ENCODE data around the gene TCF7L1. TPM values are rescaled to one million over a fixed set of nuclear protein-coding genes. Genes with fewer than 3 reads are reported as not detected.
"Not testable (repeated sequence)": the region's sequence is repeated elsewhere in the genome, so short reads cannot be mapped to it uniquely, and the experiment has no call there.

TCF7L1 gene
- total RNA-seq, 1 donor from 2014 or later = 1.4 TPM

- no peak for DNase-seq (ENCODE audit: low read depth)
- no peak for TF ChIP-seq CTCF (conservative IDR thresholded peaks at IDR 0.05; ENCODE audit: low read depth, low read length)
- no peak overlapping the region for H3K4me3 ChIP-seq (ENCODE audit: low read depth, low read length)
These were observed 177.1 kb downstream of the TCF7L1 start for GRCh38 chr2:85310330-85310729.

- no peak overlapping the region for H3K4me3 ChIP-seq (ENCODE audit: low read depth, low read length)
- DNase-seq (ENCODE audit: low read depth) = no peak
- TF ChIP-seq CTCF (conservative IDR thresholded peaks at IDR 0.05; ENCODE audit: low read depth, low read length) = no peak
These were observed 179.2 kb downstream of the TCF7L1 start for GRCh38 chr2:85312404-85312803.

- no peak for DNase-seq (ENCODE audit: low read depth)
- H3K4me3 ChIP-seq (ENCODE audit: low read depth, low read length) = no peak overlapping the region
- no peak for TF ChIP-seq CTCF (conservative IDR thresholded peaks at IDR 0.05; ENCODE audit: low read depth, low read length)
These were observed 181.7 kb downstream of the TCF7L1 start for GRCh38 chr2:85314884-85315242.

- not testable (repeated sequence) for H3K4me3 ChIP-seq (ENCODE audit: low read depth, low read length); DNase-seq (ENCODE audit: low read depth)
These were observed 182.7 kb downstream of the TCF7L1 start for GRCh38 chr2:85315921-85316320.

- DNase-seq (ENCODE audit: low read depth) = no peak
- no peak for TF ChIP-seq CTCF (conservative IDR thresholded peaks at IDR 0.05; ENCODE audit: low read depth, low read length)
- H3K4me3 ChIP-seq (ENCODE audit: low read depth, low read length) = no peak overlapping the region
These were observed 185.3 kb downstream of the TCF7L1 start for GRCh38 chr2:85318222-85319074.

- no peak overlapping the region for H3K4me3 ChIP-seq (ENCODE audit: low read depth, low read length)
- TF ChIP-seq CTCF (conservative IDR thresholded peaks at IDR 0.05; ENCODE audit: low read depth, low read length) = no peak
- no peak for DNase-seq (ENCODE audit: low read depth)
These were observed 186.6 kb downstream of the TCF7L1 start for GRCh38 chr2:85319796-85320195.

GRCh38 chr2:85323351-85323987 lies 190.3 kb downstream of the TCF7L1 start:
- H3K4me3 ChIP-seq (ENCODE audit: low read depth, low read length) = no peak overlapping the region
- no peak for DNase-seq (ENCODE audit: low read depth)
- TF ChIP-seq CTCF (conservative IDR thresholded peaks at IDR 0.05; ENCODE audit: low read depth, low read length) = no peak

- DNase-seq (ENCODE audit: low read depth); H3K4me3 ChIP-seq (ENCODE audit: low read depth, low read length): not testable (repeated sequence)
These were observed 190.8 kb downstream of the TCF7L1 start for GRCh38 chr2:85323988-85324367.
